Bone marrow (tissue), 2 donors: ENCODE data around the gene PEX5L.

Experiments used
- DNase-seq, 2 donors: peaks; one replicate each; lab custom pipeline; 2025; lab: John Stamatoyannopoulos, UW

PEX5L gene

DNA sequence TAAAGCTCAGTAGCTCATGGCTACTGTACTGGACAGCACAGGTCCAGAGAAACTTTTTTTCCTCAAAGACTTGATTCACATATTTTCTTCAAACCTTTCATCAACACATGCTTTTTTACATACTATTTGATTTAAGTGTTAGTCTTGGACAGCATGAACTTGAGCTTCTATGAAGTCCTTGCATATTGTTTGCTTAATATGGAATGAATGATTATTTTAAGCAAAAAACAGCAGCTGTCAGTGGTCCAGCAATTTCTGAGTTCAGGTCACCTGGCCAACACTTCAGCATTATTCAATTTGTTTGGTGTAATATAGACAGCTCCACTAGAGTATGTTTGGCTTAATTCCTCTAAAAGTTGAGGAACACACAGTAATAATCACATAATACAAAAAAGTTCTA, 141.4 kb downstream of the PEX5L start:
- DNase-seq, result no peak

DNA sequence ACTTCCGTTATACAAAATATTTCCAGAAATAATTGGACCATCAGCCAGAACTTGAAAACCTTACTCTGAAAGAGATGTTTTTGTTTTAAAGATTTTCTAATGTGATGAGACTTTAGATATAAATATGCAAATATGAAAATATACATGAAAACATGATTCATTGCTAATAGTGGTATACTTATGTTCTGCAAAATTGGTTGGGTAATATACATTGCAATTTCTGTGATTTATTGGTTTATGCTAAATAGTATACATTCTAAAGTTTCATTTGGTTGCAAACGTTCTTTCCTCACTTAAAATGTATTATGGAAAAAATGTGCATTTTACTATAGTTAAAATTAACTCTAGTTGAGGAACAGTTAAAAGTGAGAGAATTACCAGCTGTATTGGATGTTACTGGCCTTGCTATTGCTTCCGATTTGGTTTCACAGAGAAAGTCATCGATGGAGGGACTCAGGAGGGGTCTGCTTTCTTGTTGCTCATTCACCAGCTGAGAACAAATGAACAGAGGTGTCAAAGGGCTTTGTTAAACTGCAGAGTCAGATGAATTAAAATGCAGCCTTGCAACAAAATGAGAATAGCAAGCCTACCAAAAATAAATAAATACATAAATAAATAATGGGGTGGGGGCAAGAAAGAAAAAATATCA, 149.3 kb downstream of the PEX5L start:
- no peak for DNase-seq

DNA sequence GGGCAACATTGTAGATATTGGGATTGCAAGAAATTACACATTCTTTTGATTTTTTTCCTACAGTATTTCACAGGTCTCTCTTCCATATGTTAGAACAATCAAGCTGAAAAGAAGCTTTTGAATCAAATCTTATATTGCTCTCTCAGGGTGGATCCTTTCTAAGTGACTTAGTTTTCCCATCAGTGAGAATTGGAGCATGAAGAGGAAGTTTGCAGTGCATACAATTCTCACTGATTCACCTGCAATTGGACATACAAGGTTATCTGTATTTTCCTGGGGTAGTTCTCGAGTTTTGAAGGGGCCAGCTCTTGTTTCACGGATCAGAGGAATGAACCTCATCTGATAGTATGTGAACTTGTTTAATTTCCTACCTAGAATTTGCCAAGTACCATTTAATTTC, 150.8 kb downstream of the PEX5L start:
- no peak for DNase-seq

GRCh38 chr3:179884136-179884535, 152.6 kb downstream of the PEX5L start:
- no peak for DNase-seq

- DNase-seq, result no peak
Measured at GRCh38 chr3:179882292-179882691, 154.4 kb downstream of the PEX5L start.

DNA sequence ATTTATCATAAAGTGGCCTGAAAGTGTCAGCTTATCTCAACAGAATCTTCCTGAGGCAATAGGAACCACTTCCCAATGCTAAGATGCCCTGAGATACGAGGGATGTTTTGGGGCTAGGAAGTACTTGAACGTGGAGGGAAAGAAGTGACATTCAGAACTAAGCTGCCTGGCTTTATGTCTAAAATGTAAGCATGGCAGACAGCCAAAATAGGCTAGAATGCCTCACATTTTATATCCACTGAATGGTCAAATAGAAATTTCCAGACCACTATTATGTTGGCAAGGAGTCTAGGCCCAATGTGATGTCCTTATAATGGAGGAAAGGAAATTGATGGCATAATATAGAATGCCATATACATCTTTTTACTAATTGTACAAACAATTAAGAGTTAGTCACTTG, 154.9 kb downstream of the PEX5L start:
- no peak for DNase-seq

GRCh38 chr3:179880868-179881267, 155.9 kb downstream of the PEX5L start:
- no peak for DNase-seq

GRCh38 chr3:179876440-179876839, 160.3 kb downstream of the PEX5L start:
- DNase-seq, result no peak

GRCh38 chr3:179872842-179873241, 163.9 kb downstream of the PEX5L start:
- DNase-seq, result no peak

DNA sequence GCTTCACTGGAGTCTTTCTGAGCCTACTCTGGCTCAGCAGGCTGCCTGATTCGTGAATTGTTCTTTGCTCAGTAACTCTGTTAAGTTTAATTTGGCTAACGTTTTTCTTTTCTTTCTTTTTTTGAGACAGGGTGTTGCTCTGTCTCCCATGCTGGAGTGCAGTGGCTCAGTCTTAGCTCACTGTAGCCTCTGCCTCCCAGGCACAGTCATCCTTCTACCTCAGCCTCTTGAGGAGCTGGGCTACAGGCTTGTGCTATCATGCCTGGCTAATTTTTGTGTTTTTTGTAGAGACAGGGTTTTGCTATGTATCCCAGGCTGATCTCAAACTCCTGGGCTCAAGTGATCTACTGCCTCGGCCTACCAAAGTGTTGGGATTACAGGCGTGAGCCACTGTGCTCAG, 165.0 kb downstream of the PEX5L start:
- no peak for DNase-seq

DNA sequence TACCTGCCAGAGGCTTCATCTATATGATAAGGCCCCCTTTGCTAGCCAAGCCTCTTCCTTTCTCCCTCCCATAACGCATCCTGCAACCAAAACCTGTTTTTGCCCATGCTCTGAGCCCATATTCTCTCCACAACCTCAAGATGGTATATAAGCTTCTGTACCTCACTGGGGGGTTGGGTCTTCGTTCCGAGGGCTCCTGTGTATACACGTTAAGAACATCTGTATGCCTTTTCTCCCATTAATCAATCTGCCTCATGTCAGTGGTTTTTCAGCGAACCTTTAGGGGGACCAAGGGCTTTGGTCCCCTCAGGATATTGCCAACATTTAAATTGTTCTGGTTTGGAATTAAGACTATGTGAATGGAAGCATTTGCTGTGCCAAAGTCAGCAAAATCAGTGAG, 168.0 kb downstream of the PEX5L start:
- DNase-seq, result no peak

GRCh38 chr3:179867961-179868360, 168.8 kb downstream of the PEX5L start:
- DNase-seq, result no peak

- DNase-seq, result no peak
Measured at GRCh38 chr3:179865861-179866505, 170.8 kb downstream of the PEX5L start.

DNA sequence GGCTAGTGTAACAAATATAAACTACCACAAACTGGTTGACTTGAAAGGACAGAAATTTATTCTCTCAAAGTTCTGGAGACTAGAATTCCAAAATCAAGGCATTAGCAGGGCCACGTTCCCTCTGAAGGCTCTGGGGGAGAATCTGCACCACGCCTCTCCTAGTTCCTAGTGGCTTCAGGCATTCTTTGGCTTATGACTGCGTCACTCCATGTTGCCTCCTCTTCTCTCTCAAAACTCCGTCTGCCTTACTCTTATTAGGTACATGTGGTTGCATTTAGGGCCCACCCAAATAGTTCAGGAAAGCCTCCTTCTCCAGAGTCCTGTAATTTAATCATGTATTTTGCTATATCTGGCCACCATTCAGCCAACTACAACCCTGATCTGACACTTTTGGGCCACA, 174.8 kb downstream of the PEX5L start:
- DNase-seq, result no peak

DNA sequence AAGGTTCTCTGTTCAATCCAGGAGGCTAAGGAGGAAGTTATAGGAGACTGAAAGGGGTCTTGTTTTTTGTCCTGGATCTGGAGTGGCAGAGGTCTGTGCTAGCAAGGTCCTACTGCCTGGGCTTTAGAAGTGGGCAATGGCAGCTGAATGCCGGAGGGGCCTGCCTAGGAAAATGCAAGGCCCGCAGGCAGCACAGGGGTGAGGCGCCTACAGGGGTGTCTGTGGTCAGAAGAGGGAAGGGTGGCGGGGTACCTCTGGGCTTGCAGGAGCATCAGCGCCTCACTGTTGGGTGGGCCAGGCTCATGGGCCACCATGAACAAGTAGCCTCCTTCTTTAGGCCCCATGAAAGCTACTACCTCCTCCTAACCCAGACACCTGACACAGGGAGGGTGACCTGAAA, 175.4 kb downstream of the PEX5L start:
- DNase-seq, result no peak

- DNase-seq, result no peak
Measured at GRCh38 chr3:179860275-179861107, 176.2 kb downstream of the PEX5L start.

GRCh38 chr3:179853176-179853575, 183.6 kb downstream of the PEX5L start:
- no peak for DNase-seq

DNA sequence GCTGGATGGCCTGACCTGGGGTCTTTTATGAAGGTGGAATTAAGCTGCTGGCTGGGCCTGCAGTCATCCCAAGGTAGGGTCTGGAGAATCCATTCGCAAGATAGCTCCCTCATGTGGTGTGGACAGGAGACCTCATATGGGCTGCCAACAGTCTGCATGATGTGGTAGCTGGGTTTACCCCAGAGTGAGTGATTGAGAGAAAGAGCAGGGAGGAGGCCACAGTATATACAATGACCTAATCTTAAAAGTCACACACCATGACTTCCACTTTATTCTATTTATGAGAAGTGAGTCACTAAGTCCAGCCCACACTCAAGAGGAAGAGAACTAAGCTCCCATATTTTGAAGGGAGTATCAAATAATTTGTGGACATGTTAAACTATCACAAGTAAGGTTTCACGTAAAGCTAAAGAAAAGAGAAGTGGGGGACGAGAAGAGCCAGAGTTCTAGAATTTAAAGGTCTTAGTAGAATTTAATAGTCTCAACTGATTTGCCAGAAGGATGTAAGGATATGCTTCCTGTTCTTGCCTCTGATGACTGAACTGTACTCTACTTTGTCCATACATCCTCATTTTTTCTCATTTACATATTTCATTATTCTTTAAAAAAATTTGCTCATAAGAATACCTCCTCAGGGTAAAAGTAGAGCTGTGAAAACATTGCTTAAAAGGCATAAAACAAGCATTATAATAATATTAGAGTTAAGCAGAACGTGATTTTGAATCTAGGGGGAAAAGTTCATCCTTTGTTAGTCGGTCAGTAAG, 184.4 kb downstream of the PEX5L start:
- no peak for DNase-seq

GRCh38 chr3:179848711-179849110, 188.0 kb downstream of the PEX5L start:
- no peak for DNase-seq

- no peak for DNase-seq
Measured at GRCh38 chr3:179842061-179842460, 194.7 kb downstream of the PEX5L start.

- DNase-seq, result no peak
Measured at GRCh38 chr3:179840985-179841384, 195.8 kb downstream of the PEX5L start.

- no peak for DNase-seq
Measured at GRCh38 chr3:179837374-179837773, 199.4 kb downstream of the PEX5L start.
